Lung (tissue), 12 donors: ENCODE data around the gene PAQR6. TPM values are rescaled to one million over a fixed set of nuclear protein-coding genes. Genes with fewer than 3 reads are reported as not detected.
A peak's percentile ranks its signal among the peaks of the same experiment; 100 is the strongest.

Source experiments
- ATAC-seq: fragments of 200-7000 bp; cut with Tn5 transposase; one replicate; pipeline ENCODE4 v1.9.1; 2020; ENCODE audit warnings: moderate number of reproducible peaks; ENCODE audit not compliant: insufficient read depth, low FRiP score
- DNase-seq, 3 donors: peaks; one replicate each; pipeline ENCODE4 v3.0.0-alpha.2; 2013 to 2017
- H3K27ac ChIP-seq, 2 donors: one replicate each; pipeline ENCODE4 v1.5.1; 2013; ENCODE audit warnings: mild to moderate bottlenecking in 2 of 2, moderate library complexity in 2 of 2, control low read depth in 1 of 2, inconsistent platforms in 1 of 2, low read depth in 1 of 2, low read length in 1 of 2
- H3K27me3 ChIP-seq, 3 donors: one replicate each; pipeline ENCODE4 v1.5.1; 2013; ENCODE audit warnings: low read length in 2 of 3; ENCODE audit not compliant: control insufficient read depth in 3 of 3, insufficient read depth in 3 of 3
- H3K36me3 ChIP-seq, 4 donors: one replicate each; pipeline ENCODE4 v1.5.1; 2013; ENCODE audit warnings: low read length in 4 of 4, mild to moderate bottlenecking in 1 of 4, moderate library complexity in 1 of 4; ENCODE audit not compliant: control insufficient read depth in 4 of 4, insufficient read depth in 4 of 4
- H3K4me1 ChIP-seq, 5 donors: one replicate each; pipeline ENCODE4 v1.5.1; 2013; ENCODE audit warnings: low read length in 5 of 5, mild to moderate bottlenecking in 2 of 5, moderate library complexity in 1 of 5; ENCODE audit not compliant: control insufficient read depth in 5 of 5, insufficient read depth in 5 of 5
- H3K4me3 ChIP-seq: one replicate; pipeline ENCODE4 v1.5.1; 2013; ENCODE audit warnings: mild to moderate bottlenecking, control low read depth, moderate library complexity
- H3K9ac ChIP-seq, 2 donors: one replicate each; pipeline ENCODE4 v1.5.1; 2013; ENCODE audit warnings: low read length in 2 of 2, control low read depth in 1 of 2; ENCODE audit not compliant: insufficient read depth in 1 of 2
- H3K9me3 ChIP-seq, 4 donors: one replicate each; pipeline ENCODE4 v1.5.1; 2013; ENCODE audit warnings: low read length in 3 of 4, mild to moderate bottlenecking in 1 of 4, moderate library complexity in 1 of 4; ENCODE audit not compliant: control insufficient read depth in 4 of 4, insufficient read depth in 3 of 4
- CTCF ChIP-seq: IDR thresholded peaks from 2 replicates; pipeline ENCODE4 v1.5.1; 2012; ENCODE audit warnings: mild to moderate bottlenecking; ENCODE audit errors: control extremely low read depth, extremely low read depth
- WGBS, 2 donors: extraction: QIAGEN DNeasy Blood & Tissue Kit; methylation state at CpG; one replicate each; pipeline ENCODE4 v1.1.7; 2013; 5-methylcytosine and 5-hydroxymethylcytosine counted together
- polyA plus RNA-seq, 2 donors: library from polyadenylated mRNA; stranded (reverse); fragments of 200-250 nt; gene quantifications; one replicate each; pipeline ENCODE4 v1.2.1, GENCODE V29; 2013
- total RNA-seq, 2 donors: library from RNA; depleted of rRNA in 1 of 2; stranded (reverse); fragments of >200 nt in 1 of 2; gene quantifications; one replicate each; pipeline ENCODE4 v1.2.1, GENCODE V29; 2014 to 2021
- donor health status: control.
- donor health status: control.
- donor health status: Bipolar disorder and iron deficiency.
- donor health status: healthy.
- donor health status: DM: yes; HTN: yes; CAD: no.

PAQR6 gene
- total and polyA plus RNA-seq, 4 donors: 1.3 to 3.0 (median 2.1) TPM

DNA sequence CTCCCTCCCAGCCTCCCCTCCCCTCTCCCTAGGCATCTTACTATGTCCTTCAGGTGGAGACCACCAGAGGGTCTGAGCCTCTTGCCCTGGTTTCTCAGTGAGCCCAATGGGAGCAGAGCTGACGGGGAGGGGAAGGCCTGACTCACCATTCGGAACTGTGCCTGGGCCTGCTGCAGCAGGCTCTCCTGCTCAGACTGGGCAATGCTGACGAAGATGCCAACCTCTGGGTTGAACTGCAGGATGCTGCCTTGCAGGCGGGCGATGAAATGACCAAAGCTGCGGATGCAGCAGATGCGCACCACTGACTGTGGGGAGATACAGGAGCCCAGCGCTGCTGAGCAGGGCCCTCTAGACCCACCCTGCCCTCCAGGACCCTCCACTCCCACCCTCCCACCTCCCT lies 11.0 kb upstream of the PAQR6 start:
- Histone ChIP-seq H3K4me1 (no peaks in the 10 kb centered on the region), H3K4me3 (no peak overlapping the region), H3K9ac (no peak overlapping the region), H3K9me3 (no peaks in the 10 kb centered on the region), H3K27me3 (no peaks in the 10 kb centered on the region), H3K27ac (no peak overlapping the region), H3K36me3 (peaks cover 31 to 66% (median 48%) of the 10 kb centered on the region in 4 donors)
- no peak for TF ChIP-seq CTCF
- WGBS, 2 donors: 97 to 99% methylated on average over 5 to 8 of the region's 8 CpGs
- no peak for DNase-seq
- ATAC-seq: no peak

DNA sequence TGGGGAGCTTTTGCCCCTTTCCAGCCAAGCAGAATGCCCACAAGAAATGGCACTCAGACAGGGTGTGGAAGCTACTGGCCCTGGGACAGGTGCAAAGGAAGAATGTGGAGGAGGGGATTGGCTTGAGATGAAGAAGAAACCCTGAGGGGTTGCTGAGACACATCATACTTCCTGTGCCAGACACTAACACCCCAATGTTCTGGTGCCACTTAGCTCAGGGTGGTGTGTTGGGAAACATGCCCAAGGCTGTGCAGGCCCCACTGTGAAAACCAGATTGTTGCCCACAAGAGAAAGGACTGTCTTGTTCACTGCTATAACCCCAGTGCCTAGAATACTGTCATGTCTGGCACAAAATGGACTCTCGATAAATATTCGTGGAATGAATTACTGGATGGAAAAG lies 9.9 kb upstream of the PAQR6 start:
- Histone ChIP-seq H3K27me3 (no peaks in the 10 kb centered on the region), H3K9ac (no peak overlapping the region), H3K4me1 (peaks cover 0 to 2% (median 0%) of the 10 kb centered on the region in 5 donors), H3K36me3 (peaks cover 32 to 71% (median 52%) of the 10 kb centered on the region in 4 donors), H3K27ac (no peak overlapping the region), H3K9me3 (no peaks in the 10 kb centered on the region), H3K4me3 (no peak overlapping the region)
- no peak for ATAC-seq
- WGBS, 2 donors: 73 to 87% methylated on average over 2 of the region's 2 CpGs
- TF ChIP-seq CTCF: no peak
- no peak for DNase-seq

DNA sequence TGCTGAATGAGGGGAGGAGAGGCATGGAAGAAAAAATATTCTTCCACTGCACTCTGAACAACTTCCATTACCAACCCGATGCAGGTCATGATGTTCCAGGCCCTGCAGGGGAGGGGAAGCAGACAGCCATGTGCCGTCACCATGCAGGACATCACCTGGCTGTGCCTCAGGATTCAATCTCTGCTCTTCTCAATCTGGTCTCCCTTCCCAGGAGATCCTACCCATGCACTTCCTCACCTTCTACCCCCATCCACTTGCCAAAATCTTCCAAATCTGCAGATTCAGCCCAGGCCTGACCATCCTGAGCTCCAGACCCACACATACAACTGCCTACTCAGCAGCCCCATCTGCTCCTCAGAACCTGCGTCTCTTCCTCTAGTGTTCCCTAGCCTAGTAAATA lies 5.8 kb upstream of the PAQR6 start:
- H3K27me3 ChIP-seq: no peaks in the 10 kb centered on the region
- H3K4me3 ChIP-seq: no peak overlapping the region
- DNase-seq (no peak), ATAC-seq (no peak)
- no peaks in the 10 kb centered on the region for H3K9me3 ChIP-seq
- WGBS, 2 donors: 96 to 98% methylated on average over 3 of the region's 3 CpGs
- H3K27ac ChIP-seq: no peak overlapping the region
- H3K4me1 ChIP-seq: peaks cover 0 to 2% (median 0%) of the 10 kb centered on the region in 5 donors
- H3K36me3 ChIP-seq: peaks cover 36 to 70% (median 46%) of the 10 kb centered on the region in 4 donors
- no peak overlapping the region for H3K9ac ChIP-seq
- no peak for TF ChIP-seq CTCF

- H3K9ac ChIP-seq: no peak overlapping the region
- no peak overlapping the region for H3K4me3 ChIP-seq
- peaks cover 28 to 53% (median 37%) of the 10 kb centered on the region in 4 donors for H3K36me3 ChIP-seq
- peaks cover 0 to under 1% (median 0%) of the 10 kb centered on the region in 3 donors for H3K27me3 ChIP-seq
- ATAC-seq (no peak), DNase-seq (peak in 1 of 3 donors; percentile 26)
- H3K27ac ChIP-seq: no peak overlapping the region
- WGBS, 2 donors: 39 to 41% methylated on average over 3 of the region's 3 CpGs
- H3K9me3 ChIP-seq: no peaks in the 10 kb centered on the region
- H3K4me1 ChIP-seq: peaks cover 0 to 4% (median 0%) of the 10 kb centered on the region in 5 donors
- TF ChIP-seq CTCF: no peak
Measured at GRCh38 chr1:156251527-156251926, 3.7 kb upstream of the PAQR6 start.
